Eye (tissue), 1 donor: Measurements from ENCODE around the gene S100A16.
"Not testable (repeated sequence)": the region's sequence is repeated elsewhere in the genome, so short reads cannot be mapped to it uniquely, and the experiment has no call there.

ENCODE experiments used
- DNase-seq: peaks from one replicate; pipeline ENCODE4 v3.0.0-alpha.2; 2015

Gene S100A16

DNA sequence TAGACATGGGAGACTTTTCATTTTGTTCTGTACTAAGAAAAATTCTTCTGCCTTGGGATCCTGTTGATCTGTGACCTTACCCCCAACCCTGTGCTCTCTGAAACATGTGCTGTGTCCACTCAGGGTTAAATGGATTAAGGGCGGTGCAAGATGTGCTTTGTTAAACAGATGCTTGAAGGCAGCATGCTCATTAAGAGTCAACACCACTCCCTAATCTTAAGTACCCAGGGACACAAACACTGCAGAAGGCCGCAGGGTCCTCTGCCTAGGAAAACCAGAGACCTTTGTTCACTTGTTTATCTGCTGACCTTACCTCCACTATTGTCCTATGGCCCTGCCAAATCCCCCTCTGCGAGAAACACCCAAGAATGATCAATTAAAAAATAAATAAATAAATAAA lies 29.4 kb downstream of the S100A16 start:
- not testable (repeated sequence) for DNase-seq

DNA sequence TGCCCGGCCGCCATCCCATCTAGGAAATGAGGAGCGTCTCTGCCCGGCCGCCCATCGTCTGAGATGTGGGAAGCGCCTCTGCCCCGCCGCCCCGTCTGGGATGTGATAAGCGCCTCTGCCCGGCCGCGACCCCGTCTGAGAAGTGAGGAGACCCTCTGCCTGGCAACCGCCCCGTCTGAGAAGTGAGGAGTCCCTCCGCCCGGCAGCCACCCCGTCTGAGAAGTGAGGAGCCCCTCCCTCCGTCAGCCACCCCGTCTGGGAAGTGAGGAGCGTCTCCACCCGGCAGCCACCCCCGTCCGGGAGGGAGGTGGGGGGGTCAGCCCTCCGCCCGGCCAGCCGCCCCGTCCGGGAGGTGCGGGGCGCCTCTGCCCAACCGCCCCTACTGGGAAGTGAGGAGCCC lies 30.1 kb downstream of the S100A16 start:
- DNase-seq = not testable (repeated sequence)

GRCh38 chr1:153578936-153579335 lies 34.0 kb downstream of the S100A16 start:
- DNase-seq = no peak

- no peak for DNase-seq
These were observed 34.4 kb downstream of the S100A16 start for GRCh38 chr1:153578490-153578889.

GRCh38 chr1:153577624-153578051 lies 35.3 kb downstream of the S100A16 start:
- no peak for DNase-seq

- DNase-seq = no peak
These were observed 35.8 kb downstream of the S100A16 start for GRCh38 chr1:153577138-153577537.

DNA sequence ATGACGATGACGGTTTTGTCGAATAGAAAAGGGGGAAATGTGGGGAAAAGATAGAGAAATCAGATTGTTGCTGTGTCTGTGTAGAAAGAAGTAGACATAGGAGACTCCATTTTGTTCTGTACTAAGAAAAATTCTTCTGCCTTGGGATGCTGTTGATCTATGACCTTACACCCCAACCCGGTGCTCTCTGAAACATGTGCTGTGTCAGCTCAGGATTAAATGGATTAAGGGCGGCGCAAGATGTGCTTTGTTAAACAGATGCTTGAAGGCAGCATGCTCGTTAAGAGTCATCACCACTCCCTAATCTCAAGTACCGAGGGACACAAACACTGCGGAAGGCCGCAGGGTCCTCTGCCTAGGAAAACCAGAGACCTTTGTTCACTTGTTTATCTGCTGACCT lies 37.4 kb downstream of the S100A16 start:
- DNase-seq = not testable (repeated sequence)

GRCh38 chr1:153575081-153575491 lies 37.9 kb downstream of the S100A16 start:
- not testable (repeated sequence) for DNase-seq

- no peak for DNase-seq
These were observed 39.6 kb downstream of the S100A16 start for GRCh38 chr1:153573351-153573750.

DNA sequence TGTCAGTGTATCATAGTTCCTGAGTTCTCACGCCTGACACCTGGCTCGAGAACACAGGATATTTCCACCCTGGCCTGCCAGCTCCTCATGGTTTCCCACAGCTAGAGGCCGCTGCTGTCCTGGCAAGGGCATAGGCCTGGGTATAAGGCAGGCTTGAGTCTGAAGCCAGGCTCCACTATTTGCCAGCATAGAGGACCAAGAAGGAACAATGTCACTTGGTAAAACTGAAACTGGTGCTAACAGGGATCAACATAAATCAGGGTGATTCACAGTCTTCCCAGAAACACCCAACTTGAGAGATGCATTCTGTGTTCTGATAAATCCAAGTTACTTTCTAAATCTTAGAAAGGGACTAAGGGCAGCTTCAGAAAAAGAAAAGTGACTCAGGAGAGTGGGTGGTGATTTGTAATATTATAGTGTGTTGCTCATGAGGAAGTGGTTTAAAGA lies 40.3 kb downstream of the S100A16 start:
- peak; percentile 50 for DNase-seq

DNA sequence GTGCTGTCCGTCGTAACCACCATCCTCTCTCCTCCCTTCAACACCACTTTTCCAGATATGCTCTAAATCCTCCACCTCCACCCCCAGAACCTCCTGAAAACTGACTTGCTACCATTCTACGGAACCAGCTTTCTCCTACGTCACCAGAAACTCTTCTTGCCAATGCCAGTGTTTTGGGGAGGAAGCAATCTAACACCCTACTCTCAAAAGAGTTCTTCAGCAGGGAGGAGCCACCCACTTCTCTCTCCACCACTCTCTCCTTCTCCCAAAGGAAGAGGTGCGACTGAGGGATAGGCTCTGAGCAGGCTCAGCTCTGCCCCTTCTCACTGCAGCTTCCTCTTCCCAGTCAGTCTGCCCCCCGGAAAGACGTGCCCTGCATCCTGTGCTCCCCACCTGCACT lies 41.2 kb downstream of the S100A16 start:
- no peak for DNase-seq

GRCh38 chr1:153570874-153571273 lies 42.1 kb downstream of the S100A16 start:
- no peak for DNase-seq

DNA sequence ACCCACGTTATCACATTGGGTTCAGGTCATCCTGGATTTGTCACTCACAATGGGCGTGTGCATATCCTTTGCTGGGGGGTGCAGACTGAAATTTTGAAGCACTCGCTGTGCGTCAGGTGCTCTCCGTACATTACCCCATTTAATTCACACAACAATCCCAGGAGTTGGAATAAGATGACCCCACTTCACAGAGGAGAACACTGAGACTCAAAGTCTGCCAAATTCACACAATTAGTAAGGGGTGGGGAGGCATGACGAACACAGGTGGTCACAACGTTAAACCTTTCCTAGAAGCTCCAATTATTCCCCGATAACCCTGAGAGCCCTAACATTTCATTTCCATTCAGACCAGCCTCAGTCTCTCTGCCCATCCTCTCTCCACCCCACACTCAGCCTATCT lies 43.5 kb downstream of the S100A16 start:
- no peak for DNase-seq

DNA sequence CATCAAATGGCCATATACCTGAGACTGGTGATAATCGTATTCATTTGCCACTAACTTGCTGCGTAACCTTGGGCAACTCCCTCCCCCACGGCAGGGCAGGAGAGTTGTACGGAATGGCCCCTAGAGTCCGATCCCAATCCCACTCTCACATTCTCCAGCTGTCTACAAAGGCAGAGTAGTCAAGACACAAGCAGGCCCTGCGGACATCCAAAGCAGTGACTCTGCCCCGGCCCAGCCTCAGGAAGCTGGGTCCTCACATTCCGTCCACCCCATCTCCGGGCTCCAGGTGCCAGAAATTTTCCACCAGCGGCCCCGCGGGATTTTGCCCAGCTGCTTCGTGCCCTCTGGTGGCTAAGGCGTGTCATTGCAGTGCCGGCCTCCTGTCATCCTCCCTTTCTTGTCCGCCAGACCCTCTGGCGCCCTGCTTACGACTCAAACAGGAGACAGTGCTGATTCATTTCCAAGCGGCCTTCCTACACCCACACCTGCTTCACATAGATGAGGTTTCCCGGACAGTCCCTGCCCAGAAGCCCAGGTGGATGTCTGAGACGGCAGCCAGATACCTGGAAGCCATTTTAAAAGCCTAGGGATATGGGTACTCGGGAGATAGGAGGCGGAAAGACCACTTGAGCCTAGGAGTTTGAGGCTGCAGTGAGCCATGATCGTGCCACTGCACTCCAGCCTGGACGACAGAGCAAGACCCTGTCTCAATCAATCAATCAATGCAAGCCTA lies 44.4 kb downstream of the S100A16 start:
- DNase-seq = peak; percentile 97

GRCh38 chr1:153567621-153568366 lies 45.1 kb downstream of the S100A16 start:
- no peak for DNase-seq

DNA sequence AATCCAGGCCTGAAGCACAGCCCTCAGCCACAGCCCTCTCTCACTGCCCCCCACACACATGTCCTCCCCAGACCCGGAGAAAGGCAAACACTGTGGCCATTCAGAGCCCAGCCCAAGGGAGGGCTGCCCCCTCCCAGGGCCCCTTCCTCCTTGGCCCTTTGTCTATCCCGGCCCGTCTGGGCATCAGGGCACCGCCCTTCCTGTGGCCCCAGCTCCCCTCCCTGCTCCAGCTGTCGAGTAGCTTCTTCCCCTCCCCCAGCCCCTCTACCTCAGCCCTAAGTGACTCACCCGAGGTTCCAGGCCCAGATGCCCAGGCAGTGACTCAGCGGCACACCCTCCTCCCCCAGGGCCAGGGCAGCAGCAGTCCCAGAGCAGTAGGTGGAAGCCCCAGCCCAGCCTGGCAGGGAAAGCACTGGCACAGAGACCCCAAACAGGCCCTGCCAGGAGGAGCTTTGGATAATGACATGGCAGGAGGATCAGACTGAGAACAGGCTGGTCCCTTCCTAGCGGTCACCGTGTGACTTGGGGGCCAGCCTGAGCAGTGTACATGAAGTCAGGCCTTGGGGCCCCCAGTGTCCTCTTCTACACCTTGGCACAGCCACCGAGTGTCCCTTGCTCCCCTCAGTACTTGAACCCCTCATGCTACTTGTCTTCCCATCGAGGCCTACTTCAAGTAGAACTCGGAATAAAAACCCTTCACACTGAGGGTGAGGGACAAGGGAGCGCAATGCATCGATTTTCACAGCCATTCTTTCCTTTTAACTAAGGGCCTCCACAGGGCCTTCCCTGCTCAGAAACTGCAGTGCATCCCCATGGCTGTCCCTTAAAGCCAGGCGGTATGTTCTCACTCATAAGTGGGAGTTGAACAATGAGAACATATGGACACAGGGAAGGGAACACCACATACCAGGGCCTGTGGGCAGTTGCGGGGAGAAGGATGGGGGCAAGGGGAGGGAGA lies 46.2 kb downstream of the S100A16 start:
- DNase-seq = peak; percentile 87

- DNase-seq = peak; percentile 75
These were observed 47.2 kb downstream of the S100A16 start, which contains the start of gene S100A2 for GRCh38 chr1:153565529-153566374. Gene S100A2 (minus strand): TSS chr1:153565844. CDS start chr1:153563877, 1,967 bp downstream.

- DNase-seq = no peak
These were observed 48.9 kb downstream of the S100A16 start for GRCh38 chr1:153563991-153564390.

GRCh38 chr1:153563483-153563901 lies 49.4 kb downstream of the S100A16 start:
- peak; percentile 50 for DNase-seq

DNA sequence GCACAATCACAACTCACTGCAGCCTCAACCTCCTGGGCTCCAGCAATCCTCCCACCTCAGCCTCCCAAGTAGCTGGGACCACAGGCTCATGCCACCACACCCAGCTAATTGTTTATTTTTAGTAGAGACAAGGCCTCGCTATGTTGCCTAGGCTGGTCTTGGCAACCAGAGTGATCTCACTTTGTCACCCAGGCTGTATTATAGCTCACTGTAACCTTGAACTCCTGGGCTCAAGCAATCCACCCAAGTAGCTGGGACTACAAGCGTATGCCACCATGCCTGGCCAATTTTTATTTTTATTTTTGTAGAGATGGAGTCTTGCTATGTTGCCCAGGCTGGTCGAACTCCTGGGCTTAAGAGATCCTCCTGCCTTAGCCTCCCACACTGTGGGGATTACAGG lies 50.9 kb downstream of the S100A16 start:
- DNase-seq = not testable (repeated sequence)

DNA sequence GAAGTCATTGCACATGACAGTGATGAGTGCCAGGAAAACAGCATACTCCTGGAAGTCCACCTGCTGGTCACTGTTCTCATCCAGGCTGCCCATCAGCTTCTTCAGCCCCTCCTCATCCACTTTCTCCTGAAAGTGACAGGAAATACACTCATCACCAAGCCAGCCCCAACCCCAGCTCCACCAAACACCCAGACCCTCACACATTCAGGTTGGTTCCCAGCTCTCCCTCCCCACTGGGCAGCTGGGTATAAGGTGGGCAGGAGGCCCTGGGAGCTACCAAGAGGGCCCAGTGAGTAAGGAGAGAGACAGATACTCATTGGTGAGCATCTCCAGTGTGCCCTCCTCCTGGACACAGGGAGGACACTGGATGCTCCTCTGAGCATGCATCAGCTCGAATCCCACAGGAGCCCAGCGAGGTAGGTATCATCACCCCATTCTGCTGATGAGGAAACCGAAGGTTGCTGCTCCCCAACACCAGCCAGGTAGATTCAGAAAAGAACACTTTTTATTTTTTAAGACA lies 51.4 kb downstream of the S100A16 start:
- no peak for DNase-seq
